Naive thymus-derived CD4-positive, alpha-beta T cell (primary cell): ENCODE data around the gene MRPL16. TPM values are rescaled to one million over a fixed set of nuclear protein-coding genes. Genes with fewer than 3 reads are reported as not detected.
"Not testable (repeated sequence)": the region's sequence is repeated elsewhere in the genome, so short reads cannot be mapped to it uniquely, and the experiment has no call there.

Experiments used
- ATAC-seq: fragments of 150-1000 bp; cut with Tn5 transposase; 2 replicates; pipeline ENCODE4 v1.10.0; 2021; ENCODE audit warnings: mild to moderate bottlenecking, moderate library complexity
- CTCF ChIA-PET: fragments of 350-600 bp; sonication (Branson Sonifier 250); formaldehyde crosslinking; loops from one replicate; lab custom pipeline; 2021; ENCODE audit warnings: antibody characterized with exemption; lab: Charles Lee
- POLR2A ChIA-PET: fragments of 350-600 bp; sonication (Branson Sonifier 250); formaldehyde crosslinking; loops from one replicate; lab custom pipeline; 2021; ENCODE audit warnings: antibody characterized with exemption, inconsistent platforms; lab: Charles Lee
- DNase-seq, 9 donors: peaks; one replicate each; pipeline versions ENCODE4 v3.0.0 to v3.0.0-alpha.2; 2020 to 2022; ENCODE audit warnings: mixed read lengths in 1 of 9
- H3K27ac ChIP-seq: one replicate; pipeline ENCODE4 v1.7.0; 2013; ENCODE audit warnings: mild to moderate bottlenecking, low read depth, low read length, moderate library complexity
- H3K27me3 ChIP-seq, 2 donors: one replicate each; pipeline ENCODE4 v1.7.0; 2013; ENCODE audit warnings: low read length in 2 of 2, mild to moderate bottlenecking in 2 of 2, moderate library complexity in 2 of 2; ENCODE audit not compliant: control insufficient read depth in 2 of 2, insufficient read depth in 2 of 2
- H3K36me3 ChIP-seq, 3 experiments: 1 replicate in 2 of 3; 2 replicates in 1 of 3; pipeline ENCODE4 v1.7.0; 2013; ENCODE audit warnings: low read length in 3 of 3, mild to moderate bottlenecking in 3 of 3, moderate library complexity in 1 of 3; ENCODE audit not compliant: insufficient read depth in 3 of 3, control insufficient read depth in 2 of 3
- H3K4me1 ChIP-seq, 2 donors: one replicate each; pipeline ENCODE4 v1.7.0; 2013; ENCODE audit warnings: low read length in 2 of 2, mild to moderate bottlenecking in 2 of 2, moderate library complexity in 1 of 2; ENCODE audit not compliant: control insufficient read depth in 2 of 2, insufficient read depth in 2 of 2
- H3K4me3 ChIP-seq: 2 replicates; pipeline ENCODE4 v1.7.0; 2013; ENCODE audit warnings: mild to moderate bottlenecking, low read length
- H3K9me3 ChIP-seq, 3 experiments: 1 replicate in 2 of 3; 2 replicates in 1 of 3; pipeline ENCODE4 v1.7.0; 2013; ENCODE audit warnings: low read length in 3 of 3; ENCODE audit not compliant: control insufficient read depth in 2 of 3
- H3K27ac Mint-ChIP-seq, 9 donors: one replicate each; pipeline ENCODE4 v1.8.0; 2020 to 2022; ENCODE audit warnings: mixed read lengths in 9 of 9, mild to moderate bottlenecking in 8 of 9, moderate library complexity in 5 of 9, inconsistent platforms in 2 of 9
- H3K27me3 Mint-ChIP-seq, 5 donors: one replicate each; pipeline ENCODE4 v1.8.0; 2021 to 2022; ENCODE audit warnings: mixed read lengths in 5 of 5, mild to moderate bottlenecking in 1 of 5
- H3K36me3 Mint-ChIP-seq, 5 donors: one replicate each; pipeline ENCODE4 v1.8.0; 2020 to 2022; ENCODE audit warnings: mixed read lengths in 5 of 5, mild to moderate bottlenecking in 3 of 5, inconsistent platforms in 1 of 5
- H3K4me1 Mint-ChIP-seq, 7 donors: one replicate each; pipeline ENCODE4 v1.8.0; 2020 to 2022; ENCODE audit warnings: mixed read lengths in 7 of 7, mild to moderate bottlenecking in 3 of 7, inconsistent platforms in 1 of 7
- H3K4me3 Mint-ChIP-seq, 10 donors: one replicate each; pipeline ENCODE4 v1.8.0; 2020 to 2022; ENCODE audit warnings: mild to moderate bottlenecking in 10 of 10, mixed read lengths in 10 of 10, moderate library complexity in 6 of 10, inconsistent platforms in 2 of 10
- H3K9me3 Mint-ChIP-seq, 11 donors: one replicate each; pipeline ENCODE4 v1.8.0; 2020 to 2022; ENCODE audit warnings: mixed read lengths in 11 of 11, mild to moderate bottlenecking in 4 of 11, inconsistent platforms in 1 of 11, moderate library complexity in 1 of 11
- intact Hi-C, 2 donors: fragments of 100-400 bp; cut with micrococcal nuclease; formaldehyde crosslinking; loops; one replicate each; pipeline ENCODE4 v1.15.1; 2023
- polyA plus RNA-seq, 2 donors: library from polyadenylated mRNA; unstranded; fragments of 300-500 nt; fragmentation: Illumina TruSeq; gene quantifications; one replicate each; pipeline ENCODE4 v1.2.3, GENCODE V29; 2021
- total RNA-seq, 6 experiments: library from RNA in 5 of 6; stranded (reverse) in 5 of 6; gene quantifications; 1 replicate in 5 of 6; 2 replicates in 1 of 6; pipeline ENCODE4 v1.2.3 and lab custom pipeline; 2021 to 2026

The MRPL16 gene
- total and polyA plus RNA-seq, 7 experiments from 2014 or later, result 25.1 to 108 (median 40.8) TPM

DNA sequence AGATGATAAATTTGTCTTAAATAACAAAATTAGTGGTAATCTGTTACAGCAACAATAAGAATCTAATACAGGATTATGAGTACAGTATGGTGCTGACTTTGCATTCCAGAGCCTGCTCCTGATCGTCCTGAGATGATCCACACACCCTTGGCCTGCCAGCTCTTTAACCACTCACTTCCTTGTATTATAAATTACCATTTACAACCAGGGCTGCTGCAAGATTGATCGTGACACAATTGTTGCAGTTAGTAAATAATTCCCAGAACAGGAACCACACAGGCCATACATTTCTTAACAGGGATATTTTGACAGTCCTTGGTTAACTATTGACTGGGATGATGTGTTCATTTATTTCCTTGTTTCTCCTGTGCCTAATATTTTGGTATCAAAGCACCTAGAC, 38.6 kb upstream of the MRPL16 start:
- H3K27me3 Mint-ChIP-seq, result peaks cover 0 to 12% (median 4%) of the 10 kb centered on the region in 5 donors
- H3K36me3 Mint-ChIP-seq, result no peaks in the 10 kb centered on the region
- DNase-seq (no peak), ATAC-seq (no peak)
- Histone ChIP-seq H3K4me3 (no peak overlapping the region), H3K36me3 (no peaks in the 10 kb centered on the region), H3K27me3 (peaks cover 0 to 3% of the 10 kb centered on the region in 2 donors), H3K4me1 (no peaks in the 10 kb centered on the region), H3K27ac (no peak overlapping the region), H3K9me3 (no peaks in the 10 kb centered on the region)
- no peak overlapping the region for H3K27ac Mint-ChIP-seq
- no peaks in the 10 kb centered on the region for H3K4me1 Mint-ChIP-seq
- POLR2A ChIA-PET, result no interaction called here
- CTCF ChIA-PET, result no interaction called here
- intact Hi-C loops, result no loop called here
- no peak overlapping the region for H3K4me3 Mint-ChIP-seq
- H3K9me3 Mint-ChIP-seq, result peaks cover 0 to 9% (median 0%) of the 10 kb centered on the region in 11 donors

- H3K27me3 ChIP-seq, CTCF ChIA-PET, H3K9me3 ChIP-seq, H3K9me3 Mint-ChIP-seq, H3K4me3 Mint-ChIP-seq, ATAC-seq, H3K27ac ChIP-seq, H3K4me1 ChIP-seq, POLR2A ChIA-PET, H3K36me3 Mint-ChIP-seq, H3K36me3 ChIP-seq, intact Hi-C loops, H3K4me1 Mint-ChIP-seq, DNase-seq, H3K27ac Mint-ChIP-seq, H3K4me3 ChIP-seq: not testable (repeated sequence)
- H3K27me3 Mint-ChIP-seq, result peaks cover 0 to 10% (median 4%) of the 10 kb centered on the region in 5 donors
Observed at GRCh38 chr11:59848439-59848838, 37.9 kb upstream of the MRPL16 start.

GRCh38 chr11:59847626-59848025, 37.0 kb upstream of the MRPL16 start:
- no peaks in the 10 kb centered on the region for H3K36me3 Mint-ChIP-seq
- no peak overlapping the region for H3K27ac Mint-ChIP-seq
- no peaks in the 10 kb centered on the region for H3K4me1 Mint-ChIP-seq
- ChIA-PET CTCF (no interaction called here), POLR2A (no interaction called here)
- Histone ChIP-seq H3K4me1 (no peaks in the 10 kb centered on the region), H3K9me3 (no peaks in the 10 kb centered on the region), H3K27me3 (no peaks in the 10 kb centered on the region), H3K4me3 (no peak overlapping the region), H3K36me3 (no peaks in the 10 kb centered on the region), H3K27ac (no peak overlapping the region)
- ATAC-seq, result no peak
- intact Hi-C loops, result no loop called here
- no peak overlapping the region for H3K4me3 Mint-ChIP-seq
- peaks cover 0 to 9% (median 0%) of the 10 kb centered on the region in 11 donors for H3K9me3 Mint-ChIP-seq
- no peak for DNase-seq
- H3K27me3 Mint-ChIP-seq, result peaks cover 0 to 8% (median 4%) of the 10 kb centered on the region in 5 donors

DNA sequence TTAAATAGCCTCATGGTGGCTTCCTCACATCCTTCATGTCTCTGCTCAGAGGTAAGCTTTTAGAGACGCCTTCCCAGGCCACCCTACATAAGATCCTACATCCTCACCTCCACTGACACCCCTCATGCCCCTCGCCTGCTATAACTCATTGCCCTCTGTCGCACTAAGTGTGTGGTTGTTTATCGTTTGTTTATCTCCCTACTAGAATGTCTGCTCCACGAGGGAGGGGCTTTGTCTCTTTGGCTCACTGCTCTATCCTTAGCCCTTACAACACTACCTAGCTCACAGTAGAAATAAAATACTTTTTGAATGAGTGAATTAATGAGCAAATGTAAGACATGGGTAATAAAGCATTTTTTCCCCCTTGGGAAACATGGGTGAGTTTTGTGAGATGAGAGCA, 36.0 kb upstream of the MRPL16 start:
- Mint-ChIP-seq H3K27me3 (peaks cover 0 to 10% (median 8%) of the 10 kb centered on the region in 5 donors), H3K27ac (no peak overlapping the region), H3K36me3 (no peaks in the 10 kb centered on the region), H3K4me3 (no peak overlapping the region), H3K9me3 (peaks cover 0 to 9% (median 0%) of the 10 kb centered on the region in 11 donors), H3K4me1 (no peaks in the 10 kb centered on the region)
- Histone ChIP-seq H3K4me3 (no peak overlapping the region), H3K9me3 (no peaks in the 10 kb centered on the region), H3K27me3 (no peaks in the 10 kb centered on the region), H3K27ac (no peak overlapping the region), H3K36me3 (no peaks in the 10 kb centered on the region), H3K4me1 (no peaks in the 10 kb centered on the region)
- DNase-seq (no peak), ATAC-seq (no peak)
- POLR2A ChIA-PET, result no interaction called here
- intact Hi-C loops, result no loop called here
- CTCF ChIA-PET, result no interaction called here

DNA sequence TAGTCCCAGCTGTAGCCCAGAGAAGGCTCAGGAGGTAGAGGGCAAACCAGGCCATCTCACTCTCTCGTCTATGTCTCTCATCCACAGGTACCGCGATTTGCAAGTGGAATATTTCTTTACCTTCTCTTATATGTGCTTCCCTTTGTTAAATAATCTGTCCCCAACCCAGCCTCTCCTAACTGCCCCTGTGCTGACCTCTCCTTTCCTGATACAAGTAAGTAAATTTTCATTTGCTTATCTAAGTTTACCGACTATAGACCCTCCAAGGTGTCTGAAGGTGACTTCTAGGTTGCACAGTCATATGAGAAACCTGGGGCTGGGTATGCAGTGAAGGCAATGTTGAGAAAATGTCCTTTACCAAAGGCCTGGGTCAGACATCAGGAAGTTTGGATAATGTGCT, 34.8 kb upstream of the MRPL16 start, which contains the start of gene CBLIF:
Gene CBLIF (minus strand): TSS at position 101 of the 400 bp plus-strand sequence. CDS start 46 bp downstream, at position 55.
- intact Hi-C loops, result no loop called here
- H3K27ac ChIP-seq, result no peak within 1 kb of the TSS
- Mint-ChIP-seq H3K4me3 (no peak within 1 kb of the TSS), H3K9me3 (peaks cover 0 to 6% (median 0%) of the 10 kb centered on the region in 11 donors), H3K4me1 (no peaks in the 10 kb centered on the region), H3K27me3 (peaks cover 0 to 10% (median 6%) of the 10 kb centered on the region in 5 donors), H3K36me3 (no peaks in the 10 kb centered on the region), H3K27ac (no peak within 1 kb of the TSS)
- ChIA-PET CTCF (no interaction called here), POLR2A (no interaction called here)
- H3K4me3 ChIP-seq, result no peak within 1 kb of the TSS
- no peak for DNase-seq
- H3K36me3 ChIP-seq, result no peaks in the 10 kb centered on the region
- H3K27me3 ChIP-seq, result no peaks in the 10 kb centered on the region
- no peak for ATAC-seq
- no peaks in the 10 kb centered on the region for H3K9me3 ChIP-seq
- no peaks in the 10 kb centered on the region for H3K4me1 ChIP-seq

DNA sequence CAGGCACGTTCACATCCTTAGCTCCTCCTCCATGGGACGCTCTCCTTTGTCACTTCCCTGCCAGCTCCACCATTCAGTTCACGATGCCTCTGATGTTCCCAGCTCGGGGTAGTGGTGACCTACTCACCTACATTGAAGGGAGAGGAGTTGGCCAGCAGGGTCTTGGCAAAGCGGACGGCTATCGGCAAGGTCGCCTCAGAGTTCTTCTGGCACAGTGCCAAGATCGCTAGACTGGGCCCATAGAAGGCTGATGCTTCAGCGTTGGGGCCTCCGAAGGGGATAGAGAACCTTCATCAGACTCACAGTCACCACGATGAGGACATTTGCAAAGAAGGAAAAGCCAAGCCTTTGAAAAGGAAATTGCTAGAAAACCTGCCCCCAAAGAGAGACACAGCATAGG, 31.7 kb upstream of the MRPL16 start:
- POLR2A ChIA-PET, result no interaction called here
- peaks cover 0 to under 1% (median 0%) of the 10 kb centered on the region in 11 donors for H3K9me3 Mint-ChIP-seq
- intact Hi-C loops, result no loop called here

GRCh38 chr11:59841514-59841913, 30.9 kb upstream of the MRPL16 start:
- DNase-seq (no peak), ATAC-seq (no peak)
- no peaks in the 10 kb centered on the region for H3K9me3 ChIP-seq
- Mint-ChIP-seq H3K9me3 (no peaks in the 10 kb centered on the region), H3K4me1 (no peaks in the 10 kb centered on the region), H3K27me3 (peaks cover 3 to 14% (median 9%) of the 10 kb centered on the region in 5 donors), H3K27ac (no peak overlapping the region), H3K36me3 (no peaks in the 10 kb centered on the region), H3K4me3 (no peak overlapping the region)
- no peaks in the 10 kb centered on the region for H3K27me3 ChIP-seq
- no peaks in the 10 kb centered on the region for H3K36me3 ChIP-seq
- intact Hi-C loops, result no loop called here
- no peak overlapping the region for H3K27ac ChIP-seq
- CTCF ChIA-PET, result no interaction called here
- POLR2A ChIA-PET, result no interaction called here
- H3K4me1 ChIP-seq, result no peaks in the 10 kb centered on the region
- H3K4me3 ChIP-seq, result no peak overlapping the region

More for the DNA sequence above, 31.7 kb upstream of the MRPL16 start:
- Histone ChIP-seq H3K27me3 (no peaks in the 10 kb centered on the region), H3K9me3 (no peaks in the 10 kb centered on the region), H3K36me3 (no peaks in the 10 kb centered on the region), H3K4me1 (no peaks in the 10 kb centered on the region), H3K27ac (no peak overlapping the region), H3K4me3 (no peak overlapping the region)
- no peaks in the 10 kb centered on the region for H3K36me3 Mint-ChIP-seq
- H3K27me3 Mint-ChIP-seq, result peaks cover 0 to 14% (median 9%) of the 10 kb centered on the region in 5 donors
- ATAC-seq, result no peak
- CTCF ChIA-PET, result no interaction called here
- no peak for DNase-seq
- H3K27ac Mint-ChIP-seq, result no peak overlapping the region
- no peak overlapping the region for H3K4me3 Mint-ChIP-seq
- no peaks in the 10 kb centered on the region for H3K4me1 Mint-ChIP-seq
